OCI-LY3 (cell line): Measurements from ENCODE around the gene CNMD.

Experiments
- EZH2phosphoT487 ChIP-seq: fragments of 200-600 bp; shearing (Covaris generic); IDR thresholded peaks from 2 replicates; pipeline ENCODE4 v1.6.1; 2018; ENCODE audit warnings: antibody characterized with exemption, mixed run types, low read depth
- TF ChIP-seq, protein P1 (sequence below): fragments of 200-600, 300-600 bp; sonication (generic); IDR thresholded peaks from 2 replicates; pipeline ENCODE4 v1.5.1; 2014; ENCODE audit warnings: antibody characterized with exemption, low read length, low read depth

DNA sequence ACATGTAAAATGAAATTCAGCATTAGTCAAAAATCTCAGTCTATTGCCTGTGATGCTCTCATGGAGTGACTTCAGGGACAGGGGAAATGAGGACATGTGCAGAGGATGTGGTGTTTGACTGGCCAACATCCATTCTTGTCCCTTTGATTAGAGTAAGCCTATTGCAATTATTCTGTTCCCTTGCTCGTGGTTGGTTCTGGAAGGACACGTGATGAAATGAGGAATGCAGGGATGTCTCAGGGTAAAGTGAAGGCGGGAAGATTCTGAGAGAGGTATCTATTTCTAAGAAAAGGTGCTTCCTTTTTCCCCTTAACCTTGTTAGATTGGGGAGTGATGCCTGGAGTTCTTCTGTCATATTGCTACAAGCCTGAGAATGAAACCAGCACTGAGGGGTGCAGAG lies 37.1 kb upstream of the CNMD start:
- TF ChIP-seq, protein P1, sequence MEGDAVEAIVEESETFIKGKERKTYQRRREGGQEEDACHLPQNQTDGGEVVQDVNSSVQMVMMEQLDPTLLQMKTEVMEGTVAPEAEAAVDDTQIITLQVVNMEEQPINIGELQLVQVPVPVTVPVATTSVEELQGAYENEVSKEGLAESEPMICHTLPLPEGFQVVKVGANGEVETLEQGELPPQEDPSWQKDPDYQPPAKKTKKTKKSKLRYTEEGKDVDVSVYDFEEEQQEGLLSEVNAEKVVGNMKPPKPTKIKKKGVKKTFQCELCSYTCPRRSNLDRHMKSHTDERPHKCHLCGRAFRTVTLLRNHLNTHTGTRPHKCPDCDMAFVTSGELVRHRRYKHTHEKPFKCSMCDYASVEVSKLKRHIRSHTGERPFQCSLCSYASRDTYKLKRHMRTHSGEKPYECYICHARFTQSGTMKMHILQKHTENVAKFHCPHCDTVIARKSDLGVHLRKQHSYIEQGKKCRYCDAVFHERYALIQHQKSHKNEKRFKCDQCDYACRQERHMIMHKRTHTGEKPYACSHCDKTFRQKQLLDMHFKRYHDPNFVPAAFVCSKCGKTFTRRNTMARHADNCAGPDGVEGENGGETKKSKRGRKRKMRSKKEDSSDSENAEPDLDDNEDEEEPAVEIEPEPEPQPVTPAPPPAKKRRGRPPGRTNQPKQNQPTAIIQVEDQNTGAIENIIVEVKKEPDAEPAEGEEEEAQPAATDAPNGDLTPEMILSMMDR: no peak
- TF ChIP-seq EZH2phosphoT487: no peak
